Esophagus mucosa (tissue), 1 donor: ENCODE measurements around the gene DUOX2. TPM values are rescaled to one million over a fixed set of nuclear protein-coding genes. Genes with fewer than 3 reads are reported as not detected.

ENCODE experiments used
- ATAC-seq: fragments of 200-7000 bp; cut with Tn5 transposase; one replicate; pipeline ENCODE4 v1.9.1; 2020
- total RNA-seq: library from RNA; stranded (reverse); gene quantifications from one replicate; pipeline ENCODE4 v1.2.4, GENCODE V29; 2023
- donor health status: DM: yes; HTN: yes; CAD: no.

Gene DUOX2
- total RNA-seq = 29.3 TPM

DNA sequence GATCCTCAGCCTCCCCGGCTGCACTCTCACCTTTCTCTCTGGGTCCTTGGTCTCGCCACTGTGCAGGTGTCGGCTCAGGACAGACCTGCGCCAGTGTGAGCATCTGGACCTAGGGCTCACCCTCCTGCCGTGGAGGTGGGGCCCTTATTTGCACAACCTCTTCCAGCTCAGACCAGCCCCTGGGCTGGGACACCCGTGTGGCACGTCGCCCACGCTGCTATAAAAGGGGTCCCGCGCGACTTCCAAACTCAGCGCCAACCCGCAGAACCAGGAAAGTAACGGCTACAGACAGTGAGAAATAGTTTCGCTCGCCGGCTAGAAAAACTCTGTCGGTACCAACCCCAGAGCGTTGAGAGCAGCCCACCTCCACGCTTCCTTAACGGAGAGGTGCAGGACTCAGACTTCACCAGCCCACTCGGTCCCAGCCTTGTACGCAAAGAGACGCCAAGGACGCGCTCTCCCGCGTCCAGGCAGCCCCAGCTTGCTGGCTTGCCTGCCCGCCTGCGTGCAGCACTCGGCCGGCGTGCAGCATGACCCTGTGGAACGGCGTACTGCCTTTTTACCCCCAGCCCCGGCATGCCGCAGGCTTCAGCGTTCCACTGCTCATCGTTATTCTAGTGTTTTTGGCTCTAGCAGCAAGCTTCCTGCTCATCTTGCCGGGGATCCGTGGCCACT, at the start of gene DUOX2, which contains the start of gene DUOXA2:
TSS of gene DUOX2 (minus strand) at position 97 of the 675 bp plus-strand sequence. CDS start 761 bp downstream, outside the sequence.
TSS of gene DUOXA2 (plus strand) at position 251 of the 675 bp plus-strand sequence. CDS start at position 531, 280 bp downstream.
- ATAC-seq = peak; percentile 46

GRCh38 chr15:45163508-45163856, 49.5 kb upstream of the DUOX2 start:
- ATAC-seq = no peak

DNA sequence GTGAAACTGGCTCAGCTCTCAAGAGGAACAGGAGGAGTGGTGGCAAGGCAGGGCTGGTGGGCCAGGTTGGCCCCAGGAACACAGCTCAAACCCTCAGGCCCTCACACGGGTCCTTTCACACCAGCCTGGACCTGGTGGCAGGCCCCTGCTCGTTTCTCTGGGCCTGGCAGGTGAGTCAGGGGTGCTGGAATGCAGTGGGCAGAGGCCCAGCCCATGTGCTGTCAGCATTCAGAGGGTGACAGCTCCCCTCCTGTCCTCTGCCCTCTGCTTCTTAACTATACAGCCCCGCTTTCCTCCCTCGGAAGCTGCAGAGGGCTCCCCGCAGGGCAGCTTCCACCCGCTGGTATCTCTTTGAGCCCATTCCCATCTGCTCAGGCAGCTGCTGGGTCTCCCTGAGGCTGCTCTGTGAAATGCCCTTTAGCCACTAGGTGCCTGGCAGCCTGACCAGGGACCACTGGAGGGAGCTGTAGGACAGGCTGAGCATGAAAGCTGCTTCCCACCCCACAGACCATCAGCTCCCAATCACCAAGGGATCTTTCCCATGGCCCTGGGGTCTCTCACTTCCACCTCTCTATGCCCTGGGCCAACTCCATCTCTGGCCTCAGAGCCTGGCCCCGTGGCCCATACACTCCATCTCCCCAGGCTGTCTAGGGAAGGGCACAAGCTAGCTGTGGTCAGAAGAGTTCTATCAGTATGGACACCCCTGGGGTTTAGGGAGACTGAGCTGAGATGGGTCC, 49.0 kb upstream of the DUOX2 start:
- ATAC-seq = peak; percentile 84

GRCh38 chr15:45161666-45162065, 47.7 kb upstream of the DUOX2 start:
- ATAC-seq = no peak

GRCh38 chr15:45157974-45158373, 44.0 kb upstream of the DUOX2 start:
- ATAC-seq = peak; percentile 75

DNA sequence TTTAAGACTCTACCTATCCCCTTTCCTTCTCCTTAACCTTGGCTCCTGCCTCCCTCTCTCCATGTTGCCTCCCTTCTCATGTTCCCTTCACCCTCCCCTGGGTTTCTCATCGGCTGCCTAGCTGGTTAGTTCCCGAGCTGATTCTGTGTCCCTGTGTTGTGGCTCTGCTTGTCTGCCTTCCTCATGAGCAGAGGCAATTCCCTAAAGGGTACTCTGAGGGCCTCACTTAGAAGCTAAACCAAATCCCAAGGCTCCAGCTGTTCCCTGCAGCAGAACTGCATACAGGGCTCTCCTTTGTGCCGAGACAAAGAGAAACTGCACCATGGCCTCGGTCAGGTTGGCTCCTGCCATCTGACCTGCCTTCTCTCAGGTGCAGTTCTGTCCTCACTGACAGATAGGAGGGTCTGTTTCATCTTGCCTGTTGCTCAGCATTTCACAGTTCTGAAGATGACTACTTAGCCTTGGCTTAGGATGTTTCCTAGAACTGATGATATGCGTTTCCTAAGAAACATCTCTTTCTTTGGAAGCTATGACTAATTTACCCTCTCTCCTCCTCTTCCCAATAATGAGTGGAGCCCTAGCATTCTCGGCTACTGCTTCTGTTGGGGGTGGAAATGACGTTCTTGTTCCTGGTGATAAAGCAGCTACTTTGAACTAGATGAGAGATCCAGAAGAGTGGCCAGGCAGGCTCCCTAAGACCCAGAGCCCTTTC, 42.9 kb upstream of the DUOX2 start:
- ATAC-seq = peak; percentile 51

DNA sequence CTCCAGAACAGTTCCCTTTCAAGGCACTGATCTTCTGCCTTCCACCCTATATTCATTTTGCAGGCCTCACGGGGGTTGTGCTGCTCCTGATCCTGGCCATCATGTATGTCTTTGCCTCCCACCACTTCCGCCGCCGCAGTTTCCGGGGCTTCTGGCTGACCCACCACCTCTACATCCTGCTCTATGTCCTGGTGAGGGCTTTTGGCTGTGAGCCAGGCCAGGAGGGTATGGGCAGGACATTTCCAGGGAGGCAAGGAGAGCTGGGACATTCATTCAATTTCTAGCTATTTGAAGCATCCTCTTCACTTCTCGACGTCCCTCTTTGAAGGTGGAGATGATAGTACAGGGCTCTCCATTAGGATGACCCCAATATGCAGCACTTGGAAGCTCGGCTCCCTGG, 41.8 kb upstream of the DUOX2 start:
- ATAC-seq = no peak

DNA sequence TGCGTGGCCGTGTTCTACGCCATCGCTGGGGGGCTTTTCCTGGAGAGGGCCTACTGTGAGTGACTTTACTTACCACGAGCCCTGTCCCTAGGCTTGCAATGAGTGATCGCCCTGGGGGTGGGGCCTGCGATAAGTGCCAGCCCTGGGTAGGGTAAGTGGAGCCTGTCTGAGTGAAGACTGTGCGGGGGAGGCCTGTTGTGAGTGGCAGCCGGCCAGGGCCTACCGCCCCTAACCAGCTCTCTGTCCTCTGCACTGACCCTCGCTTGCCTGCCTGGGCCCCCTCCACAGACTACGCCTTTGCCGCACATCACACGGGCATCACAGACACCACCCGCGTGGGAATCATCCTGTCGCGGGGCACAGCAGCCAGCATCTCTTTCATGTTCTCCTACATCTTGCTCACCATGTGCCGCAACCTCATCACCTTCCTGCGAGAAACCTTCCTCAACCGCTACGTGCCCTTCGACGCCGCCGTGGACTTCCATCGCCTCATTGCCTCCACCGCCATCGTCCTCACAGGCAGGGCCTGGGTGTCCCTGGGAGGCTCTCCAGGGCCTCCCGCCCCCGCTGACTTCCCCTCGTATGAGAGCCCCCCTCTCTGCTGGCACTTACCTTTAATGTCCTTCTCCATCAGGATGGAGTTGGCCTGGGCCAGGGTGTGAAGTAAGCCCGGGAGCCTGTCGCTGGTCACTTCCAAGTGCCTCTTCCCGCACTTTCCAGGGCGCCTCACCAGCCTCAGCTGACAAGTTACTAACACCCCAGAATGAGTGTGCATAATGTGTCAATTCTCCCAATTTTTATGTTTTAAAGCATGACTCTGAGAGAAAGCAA, 38.2 kb upstream of the DUOX2 start:
- ATAC-seq = no peak

DNA sequence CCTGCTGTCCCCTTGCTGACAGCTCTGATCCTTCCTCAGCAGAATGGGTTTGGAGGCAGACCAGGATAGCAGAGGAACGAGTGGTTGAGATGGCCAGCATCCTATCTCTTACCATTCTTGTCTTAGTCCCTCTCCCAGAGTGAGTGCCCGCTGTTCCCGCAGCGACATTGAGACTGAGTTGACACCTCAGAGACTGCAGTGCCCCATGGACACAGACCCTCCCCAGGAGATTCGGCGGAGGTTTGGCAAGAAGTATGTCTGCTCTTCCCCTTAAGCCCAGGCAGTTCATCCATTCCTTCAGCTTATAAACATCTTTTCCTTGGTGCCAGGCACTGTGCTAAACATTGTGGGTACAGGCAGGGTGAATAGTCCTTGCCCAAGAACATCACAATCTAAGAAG, 37.0 kb upstream of the DUOX2 start:
- no peak for ATAC-seq

- ATAC-seq = no peak
Observed at GRCh38 chr15:45150481-45150880, 36.5 kb upstream of the DUOX2 start.

DNA sequence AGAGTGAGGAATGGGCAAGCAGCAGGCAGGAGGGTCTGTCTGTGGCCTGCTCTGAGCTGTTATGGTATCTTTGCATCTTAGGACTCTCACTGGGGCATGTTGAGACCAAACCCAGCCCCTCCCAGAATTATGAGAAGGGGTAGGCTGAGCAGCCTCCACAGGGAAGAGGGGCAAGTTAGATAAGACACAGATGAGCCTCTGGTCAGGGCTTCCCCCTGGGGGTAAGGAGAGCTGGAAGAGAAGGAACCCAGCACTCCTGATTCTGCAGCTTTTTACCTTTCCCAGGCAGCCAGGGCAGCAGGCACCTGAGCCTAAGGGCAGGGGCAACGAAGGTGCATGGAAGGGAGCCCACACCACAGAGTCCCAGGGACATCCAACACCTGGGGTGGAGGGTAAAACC, 35.1 kb upstream of the DUOX2 start:
- no peak for ATAC-seq

GRCh38 chr15:45148076-45149059, 34.4 kb upstream of the DUOX2 start:
- peak; percentile 47 for ATAC-seq

DNA sequence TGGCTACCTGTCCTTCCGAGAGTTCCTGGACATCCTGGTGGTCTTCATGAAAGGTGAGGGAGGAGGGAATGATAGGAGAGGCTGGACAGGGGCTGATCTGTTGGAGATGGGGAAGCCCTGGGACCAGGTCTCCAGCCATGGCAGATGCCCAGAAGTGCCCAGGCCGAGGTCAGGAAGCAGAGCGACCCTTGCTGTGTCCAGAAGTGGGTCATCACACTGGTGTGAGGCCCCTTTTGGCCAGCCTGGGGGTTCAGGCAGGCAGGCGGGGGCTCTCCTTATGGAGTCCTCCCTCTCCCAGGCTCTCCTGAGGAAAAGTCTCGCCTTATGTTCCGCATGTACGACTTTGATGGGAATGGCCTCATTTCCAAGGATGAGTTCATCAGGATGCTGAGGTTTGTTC, 33.6 kb upstream of the DUOX2 start:
- ATAC-seq = no peak

- ATAC-seq = peak; percentile 81
Observed at GRCh38 chr15:45146405-45146804, 32.4 kb upstream of the DUOX2 start.

DNA sequence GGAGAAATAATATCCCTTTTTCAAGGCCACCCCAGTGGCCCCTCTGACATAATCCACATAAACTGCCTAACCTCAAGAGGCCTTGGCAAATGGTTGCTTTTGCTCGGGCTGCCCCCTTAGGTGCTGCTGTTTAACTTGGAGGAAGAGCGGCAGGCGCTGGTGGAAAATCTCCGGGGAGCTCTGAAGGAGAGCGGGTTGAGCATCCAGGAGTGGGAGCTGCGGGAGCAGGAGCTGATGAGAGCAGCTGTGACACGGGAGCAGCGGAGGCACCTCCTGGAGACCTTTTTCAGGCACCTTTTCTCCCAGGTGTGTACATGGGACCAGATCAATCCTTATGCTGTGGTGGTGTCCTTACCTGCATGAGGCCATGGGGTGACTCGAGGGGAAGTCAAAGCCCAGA, 30.8 kb upstream of the DUOX2 start:
- no peak for ATAC-seq

- no peak for ATAC-seq
Observed at GRCh38 chr15:45143946-45144345, 30.0 kb upstream of the DUOX2 start.

DNA sequence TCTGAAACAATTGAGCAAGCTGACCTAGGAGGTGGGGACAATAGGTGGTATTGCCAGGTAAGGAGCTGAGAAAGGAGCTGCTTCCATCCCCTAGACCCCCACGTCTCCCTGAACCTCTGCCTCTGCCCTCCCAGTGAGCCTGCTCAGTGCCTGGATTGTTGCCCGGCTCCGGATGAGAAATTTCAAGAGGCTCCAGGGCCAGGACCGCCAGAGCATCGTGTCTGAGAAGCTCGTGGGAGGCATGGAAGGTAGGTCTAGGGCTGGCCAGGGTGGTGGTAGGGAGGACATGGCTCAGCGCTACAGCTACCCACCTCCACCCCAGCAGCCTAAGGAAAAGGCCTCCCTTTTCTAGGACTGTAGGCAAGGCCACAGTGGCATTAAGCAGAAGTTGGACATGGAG, 29.1 kb upstream of the DUOX2 start:
- no peak for ATAC-seq

DNA sequence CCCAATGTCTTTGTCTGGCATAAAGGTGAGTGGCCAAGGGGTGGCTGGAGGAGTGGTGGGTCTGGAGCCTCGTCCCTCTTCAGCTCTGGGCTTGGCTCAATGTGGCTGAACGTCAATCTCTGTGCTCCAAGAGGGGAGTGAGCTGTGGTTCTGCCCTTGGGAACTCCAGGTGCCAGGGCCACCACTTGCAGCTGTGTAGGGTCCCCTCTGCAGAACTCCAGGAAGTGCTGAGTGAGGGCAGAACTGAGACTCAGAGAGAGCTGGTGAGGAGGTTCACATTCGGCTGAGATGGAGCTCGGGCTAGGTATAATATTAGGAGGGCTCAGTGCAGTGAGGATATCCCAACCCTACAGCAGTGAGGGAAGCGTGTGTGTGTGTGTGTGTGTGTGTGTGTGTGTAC, 27.4 kb upstream of the DUOX2 start:
- ATAC-seq = no peak

- ATAC-seq = no peak
Observed at GRCh38 chr15:45140557-45141250, 26.7 kb upstream of the DUOX2 start.

GRCh38 chr15:45139770-45140169, 25.8 kb upstream of the DUOX2 start:
- no peak for ATAC-seq
